B cell (primary cell): ENCODE measurements around the gene C18orf63. TPM values are rescaled to one million over a fixed set of nuclear protein-coding genes. Genes with fewer than 3 reads are reported as not detected.

ENCODE experiments used
- ATAC-seq: fragments of 200-7000 bp; cut with Tn5 transposase; one replicate; pipeline ENCODE4 v1.10.0; 2021; ENCODE audit warnings: low read depth, mild to moderate bottlenecking, moderate number of reproducible peaks, moderate library complexity
- CTCF ChIA-PET: fragments of 350-600 bp; sonication (Branson Sonifier 250); formaldehyde crosslinking; loops from one replicate; lab custom pipeline; 2021; ENCODE audit warnings: antibody characterized with exemption, inconsistent platforms; lab: Charles Lee
- POLR2A ChIA-PET: fragments of 350-600 bp; sonication (Branson Sonifier 250); formaldehyde crosslinking; loops from one replicate; lab custom pipeline; 2021; ENCODE audit warnings: antibody characterized with exemption; lab: Charles Lee
- DNase-seq: peaks from one replicate; pipeline ENCODE4 v3.0.0; 2013
- H2AFZ ChIP-seq: 2 replicates; pipeline ENCODE4 v1.6.1; 2012; ENCODE audit warnings: mild to moderate bottlenecking, low read depth, low read length; ENCODE audit not compliant: insufficient read depth, poor library complexity, severe bottlenecking
- H3K27ac ChIP-seq, 2 donors: 1 replicate in 1 of 2; 2 replicates in 1 of 2; pipeline ENCODE4 v1.5.1; 2012 to 2013; ENCODE audit warnings: low read length in 2 of 2, mild to moderate bottlenecking in 2 of 2, moderate library complexity in 1 of 2
- H3K27me3 ChIP-seq, 4 experiments: fragments of 200-600 bp in 1 of 4; sonication (generic) in 1 of 4; replicated peaks in 1 of 4; 1 replicate in 2 of 4; 2 replicates in 2 of 4; pipeline versions ENCODE4 v1.6.1 to v1.7.0; 2013 to 2016; ENCODE audit warnings: low read length in 3 of 4, mild to moderate bottlenecking in 2 of 4, mixed read lengths in 1 of 4, moderate library complexity in 1 of 4; ENCODE audit not compliant: insufficient read depth in 4 of 4, control insufficient read depth in 3 of 4; ENCODE audit errors: control extremely low read depth in 1 of 4
- H3K36me3 ChIP-seq, 2 experiments: replicated peaks in 1 of 2; 1 replicate in 1 of 2; 2 replicates in 1 of 2; pipeline versions ENCODE4 v1.6.1 to v1.7.1; 2013; ENCODE audit warnings: low read length in 1 of 2; ENCODE audit not compliant: insufficient read depth in 2 of 2, control insufficient read depth in 1 of 2; ENCODE audit errors: control extremely low read depth in 1 of 2, extremely low read depth in 1 of 2
- H3K4me1 ChIP-seq, 2 donors: fragments of 200-600 bp in 1 of 2; sonication (generic) in 1 of 2; 1 replicate in 1 of 2; 2 replicates in 1 of 2; pipeline versions ENCODE4 v1.5.1 to v1.6.1; 2013 to 2017; ENCODE audit warnings: low read length in 2 of 2; ENCODE audit not compliant: control insufficient read depth in 2 of 2, insufficient read depth in 2 of 2
- H3K4me2 ChIP-seq: replicated peaks from 2 replicates; pipeline ENCODE3; 2012; ENCODE audit warnings: mild to moderate bottlenecking, low read depth, low read length; ENCODE audit not compliant: poor library complexity, severe bottlenecking
- H3K4me3 ChIP-seq, 5 experiments: fragments of 200-600 bp in 1 of 5; sonication (generic) in 1 of 5; 1 replicate in 3 of 5; 2 replicates in 2 of 5; pipeline versions ENCODE4 v1.5.1 to v1.7.0; 2011 to 2016; ENCODE audit warnings: low read length in 4 of 5, mild to moderate bottlenecking in 4 of 5, low read depth in 2 of 5, control low read depth in 1 of 5, moderate library complexity in 1 of 5; ENCODE audit not compliant: insufficient read depth in 1 of 5; ENCODE audit errors: control extremely low read depth in 1 of 5, extremely low read depth in 1 of 5
- H3K79me2 ChIP-seq: fragments of 200-600 bp; sonication (generic); one replicate; pipeline ENCODE4 v1.6.0; 2016; ENCODE audit warnings: low read length; ENCODE audit not compliant: control insufficient read depth, insufficient read depth
- H3K9ac ChIP-seq: fragments of 200-600 bp; sonication (generic); 2 replicates; pipeline ENCODE4 v1.6.1; 2017; ENCODE audit warnings: mild to moderate bottlenecking, low read length, moderate library complexity
- H3K9me3 ChIP-seq, 3 donors: one replicate each; pipeline versions ENCODE4 v1.6.1 to v1.7.1; 2013; ENCODE audit warnings: low read length in 2 of 3; ENCODE audit not compliant: control insufficient read depth in 2 of 3, insufficient read depth in 1 of 3; ENCODE audit errors: control extremely low read depth in 1 of 3
- H4K20me1 ChIP-seq: 2 replicates; pipeline ENCODE4 v1.6.0; 2012; ENCODE audit warnings: mild to moderate bottlenecking, low read length; ENCODE audit not compliant: insufficient read depth, control insufficient read depth, poor library complexity, severe bottlenecking
- H3K27ac Mint-ChIP-seq: one replicate; pipeline ENCODE4 v1.8.0; 2021; ENCODE audit warnings: mixed read lengths
- H3K27me3 Mint-ChIP-seq: one replicate; pipeline ENCODE4 v1.8.0; 2021; ENCODE audit warnings: mixed read lengths
- H3K4me1 Mint-ChIP-seq: one replicate; pipeline ENCODE4 v1.8.0; 2021; ENCODE audit warnings: mixed read lengths
- H3K4me3 Mint-ChIP-seq: one replicate; pipeline ENCODE4 v1.8.0; 2021; ENCODE audit warnings: mixed read lengths
- H3K9me3 Mint-ChIP-seq: one replicate; pipeline ENCODE4 v1.8.0; 2022; ENCODE audit warnings: mixed read lengths; ENCODE audit not compliant: insufficient read depth
- CTCF ChIP-seq: fragments of 200-600 bp; IDR thresholded peaks from one replicate; pipeline ENCODE4 v1.8.0; 2022; ENCODE audit warnings: antibody characterized with exemption, mild to moderate bottlenecking
- EZH2 ChIP-seq: IDR thresholded peaks from 2 replicates; pipeline ENCODE4 v1.6.1; 2012; ENCODE audit warnings: borderline replicate concordance, low read depth, mild to moderate bottlenecking, moderate library complexity, low read length; ENCODE audit not compliant: insufficient read depth, poor library complexity, severe bottlenecking
- WGBS: methylation state at CpG from one replicate; pipeline ENCODE4 v1.1.5; 2013; ENCODE audit warnings: missing lambda C conversion rate; ENCODE audit not compliant: insufficient coverage; 5-methylcytosine and 5-hydroxymethylcytosine counted together
- intact Hi-C: fragments of 100-400 bp; cut with micrococcal nuclease; formaldehyde crosslinking; loops from one replicate; pipeline ENCODE4 v1.10.0; 2022
- polyA plus RNA-seq: library from polyadenylated mRNA; depleted of rRNA; stranded (reverse); fragments of >200 nt; gene quantifications from 2 replicates; pipeline ENCODE4 v1.2.3, GENCODE V29; 2012
- total RNA-seq, 2 donors: library from RNA; stranded (reverse); fragments of 120-200 nt in 1 of 2; gene quantifications; 1 replicate in 1 of 2; 2 replicates in 1 of 2; pipeline versions ENCODE4 v1.2.3 to v1.2.4, GENCODE V29; 2013 to 2022

The C18orf63 gene
- total and polyA plus RNA-seq, 2 donors (not counting 1 experiment from before 2014, with no cell fraction given): not detected

- H3K27ac Mint-ChIP-seq: no peak overlapping the region
- no peak overlapping the region for H3K4me2 ChIP-seq
- no peaks in the 10 kb centered on the region for H3K79me2 ChIP-seq
- no peaks in the 10 kb centered on the region for H3K9me3 Mint-ChIP-seq
- CTCF ChIA-PET: no interaction called here
- peaks cover 43% of the 10 kb centered on the region for H3K27me3 Mint-ChIP-seq
- no peak for TF ChIP-seq CTCF
- no peak for TF ChIP-seq EZH2
- no peak overlapping the region for H3K4me3 ChIP-seq
- H3K4me3 Mint-ChIP-seq: no peak overlapping the region
- H3K4me1 Mint-ChIP-seq: peaks cover 3% of the 10 kb centered on the region
- H3K27ac ChIP-seq: no peak overlapping the region
- no peaks in the 10 kb centered on the region for H3K36me3 ChIP-seq
- H3K9me3 ChIP-seq: no peaks in the 10 kb centered on the region
- H2AFZ ChIP-seq: no peak overlapping the region
- POLR2A ChIA-PET: no interaction called here
- ATAC-seq: no peak
- intact Hi-C loops: no loop called here
- 92% methylated on average over 5 of the region's 7 CpGs for WGBS
- no peak for DNase-seq
- H4K20me1 ChIP-seq: no peaks in the 10 kb centered on the region
- H3K27me3 ChIP-seq: peaks cover 0 to 13% (median 2%) of the 10 kb centered on the region in 4 experiments
- H3K9ac ChIP-seq: no peak overlapping the region
- no peaks in the 10 kb centered on the region for H3K4me1 ChIP-seq
Measured at GRCh38 chr18:74395006-74395405, 79.4 kb downstream of the C18orf63 start.

- H3K4me3 Mint-ChIP-seq: no peak overlapping the region
- no peak for ATAC-seq
- Histone ChIP-seq H3K36me3 (no peaks in the 10 kb centered on the region), H3K27me3 (peaks cover 0 to 13% (median 2%) of the 10 kb centered on the region in 4 experiments), H3K27ac (no peak overlapping the region), H3K4me2 (no peak overlapping the region), H3K4me1 (no peaks in the 10 kb centered on the region), H3K9me3 (no peaks in the 10 kb centered on the region), H4K20me1 (no peaks in the 10 kb centered on the region), H3K79me2 (no peaks in the 10 kb centered on the region), H3K4me3 (no peak overlapping the region), H2AFZ (no peak overlapping the region), H3K9ac (no peak overlapping the region)
- H3K27ac Mint-ChIP-seq: no peak overlapping the region
- ChIA-PET CTCF (no interaction called here), POLR2A (no interaction called here)
- H3K9me3 Mint-ChIP-seq: no peaks in the 10 kb centered on the region
- H3K27me3 Mint-ChIP-seq: peaks cover 42% of the 10 kb centered on the region
- WGBS: 95% methylated on average over 8 of the region's 9 CpGs
- peaks cover 3% of the 10 kb centered on the region for H3K4me1 Mint-ChIP-seq
- intact Hi-C loops: no loop called here
- no peak for DNase-seq
- no peak for TF ChIP-seq CTCF
- TF ChIP-seq EZH2: no peak
Measured at GRCh38 chr18:74395648-74396154, 80.1 kb downstream of the C18orf63 start.
